Left cardiac atrium (tissue), 4 donors: ENCODE results near the gene SNRPD2. TPM values are rescaled to one million over a fixed set of nuclear protein-coding genes. Genes with fewer than 3 reads are reported as not detected.
"Not testable (repeated sequence)": the region's sequence is repeated elsewhere in the genome, so short reads cannot be mapped to it uniquely, and the experiment has no call there.

Experiments used
- ATAC-seq, 2 donors: fragments of 200-7000 bp; cut with Tn5 transposase; one replicate each; pipeline ENCODE4 v1.9.1; 2020; ENCODE audit warnings: mild to moderate bottlenecking in 2 of 2, moderate library complexity in 2 of 2
- DNase-seq: peaks from one replicate; pipeline ENCODE4 v3.0.0-alpha.2; 2020
- intact Hi-C, 2 donors: fragments of 100-400 bp; cut with DNase I; formaldehyde crosslinking; loops; one replicate each; pipeline versions ENCODE4 v1.14.1 to v1.15.1; 2022 to 2023
- long read RNA-seq: library from polyadenylated mRNA; unstranded; transcript quantifications from one replicate; pipeline ENCODE4 v2.0.0, GENCODE V29; 2021
- total RNA-seq, 2 donors: library from RNA; stranded (reverse); fragmentation: NEBNext Ultra II Directional; extraction: Animal tissue kit (Norgen Biotek cat#: 25700); gene quantifications; one replicate each; pipeline ENCODE4 v1.2.1, GENCODE V29; 2021
- donor health status: DM: no; HTN: yes; CAD: no.
- donor health status: DM: no; HTN: yes; CAD: no; lungs with severe emphysema.
- donor health status: DM: yes; HTN: yes; CAD: no.
- donor health status: Dilated cardiomyopathy.

SNRPD2 gene
- total RNA-seq = 100 to 1,000 TPM; 251 to 270 TPM
- long read RNA-seq, transcript SNRPD2-201 (3 exons, 901 nt) = major isoform, 9 of 11 reads
- long read RNA-seq, partial matches to known transcripts = 0 of 11 reads
- long read RNA-seq, other reads (novel, unspliced or antisense) = 2 of 11 reads

- peak; percentile 94 for DNase-seq
- intact Hi-C loops = no loop called here
- peak; percentile 84 to 88 for ATAC-seq
Observed at GRCh38 chr19:45691516-45692186, at the start of gene SNRPD2. TSS of gene SNRPD2 (minus strand) at chr19:45691953. CDS start at chr19:45691888, 65 bp downstream.

DNA sequence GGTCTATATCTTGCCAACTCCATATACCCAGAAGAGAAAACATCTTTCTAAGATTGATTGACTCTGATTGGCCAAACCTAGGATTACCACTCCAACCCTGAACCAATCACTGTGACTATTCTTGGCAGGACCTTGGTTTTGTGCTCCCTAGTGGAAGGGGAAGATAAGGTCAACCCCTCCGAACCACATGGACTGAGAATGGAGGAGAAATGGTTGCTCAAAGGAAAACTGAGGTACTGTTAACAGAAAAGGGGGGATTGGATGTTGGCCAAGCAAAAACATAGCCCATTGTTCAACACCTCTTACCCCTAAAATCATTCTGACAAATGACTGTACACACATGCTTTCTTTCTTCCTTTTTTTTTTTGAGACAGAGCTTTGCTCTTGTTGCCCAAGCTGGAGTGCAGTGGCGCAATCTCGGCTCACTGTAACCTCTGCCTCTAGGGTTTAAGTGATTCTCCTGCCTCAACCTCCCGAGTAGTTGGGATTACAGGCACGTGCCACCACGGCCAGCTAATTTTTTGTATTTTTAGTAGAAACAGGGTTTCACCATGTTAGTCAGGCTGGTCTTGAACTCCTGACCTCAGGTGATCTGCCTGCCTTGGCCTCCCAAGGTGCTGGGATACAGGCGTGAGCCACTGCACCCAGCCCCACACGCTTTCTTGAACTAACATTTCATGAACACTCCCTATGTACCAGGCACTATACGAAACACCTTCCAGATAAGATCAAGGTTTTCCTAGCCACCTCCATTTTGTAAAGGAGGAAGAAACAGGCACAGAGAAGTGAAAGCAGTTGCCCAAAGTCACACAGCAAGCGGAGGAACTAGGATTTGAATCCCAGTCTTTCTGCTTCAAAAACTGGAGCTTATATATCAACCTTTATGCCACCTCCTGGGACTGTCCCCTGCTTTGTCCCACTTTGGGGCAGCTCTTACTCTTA lies 48.0 kb upstream of the SNRPD2 start:
- ATAC-seq (no peak), DNase-seq (no peak)
- intact Hi-C loops = no loop called here

DNA sequence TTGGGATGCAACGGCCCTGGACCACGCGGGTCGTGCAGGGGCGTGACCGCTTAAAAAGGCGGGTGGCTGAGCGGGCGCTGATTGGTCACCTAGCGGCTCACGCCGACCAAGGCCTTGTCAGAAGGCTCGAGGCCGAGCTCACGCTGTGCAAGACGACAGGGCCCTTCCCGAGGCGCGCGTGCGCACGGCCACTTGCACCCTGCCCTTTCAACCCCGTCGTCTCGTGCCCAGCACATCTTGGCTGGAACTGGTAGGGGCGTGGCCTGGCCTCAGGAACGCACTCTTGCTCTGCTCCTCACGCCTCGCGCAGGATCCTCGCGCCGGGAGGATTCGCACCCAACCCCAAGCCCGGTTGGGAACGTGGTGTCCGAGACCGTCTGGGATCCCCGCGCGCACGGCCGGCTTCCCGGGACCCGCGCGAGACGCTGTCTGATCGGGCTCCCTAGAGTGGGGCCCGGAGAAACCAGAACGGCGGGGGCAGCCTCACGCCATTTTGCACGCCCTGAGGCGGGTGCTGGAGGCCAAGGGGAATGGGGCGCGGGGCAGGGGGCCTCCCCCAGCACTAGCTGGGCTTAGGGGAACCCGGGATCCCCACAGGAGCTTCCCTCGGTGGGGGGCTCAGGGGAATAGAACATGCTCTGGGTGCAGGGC lies 41.5 kb upstream of the SNRPD2 start, which contains the start of gene MEIOSIN:
TSS of gene MEIOSIN (plus strand) at position 280 of the 651 bp plus-strand sequence. CDS start 1,938 bp downstream, outside the sequence.
- no peak for ATAC-seq
- no peak for DNase-seq
- intact Hi-C loops = no loop called here

- DNase-seq = peak; percentile 97
- intact Hi-C loops = no loop called here
- peak; percentile 99 for ATAC-seq
Observed at GRCh38 chr19:45730368-45731288, 38.9 kb upstream of the SNRPD2 start, which contains the start of gene FBXO46. TSS of gene FBXO46 (minus strand) at chr19:45730896. CDS start at chr19:45713495, 17,401 bp downstream.

DNA sequence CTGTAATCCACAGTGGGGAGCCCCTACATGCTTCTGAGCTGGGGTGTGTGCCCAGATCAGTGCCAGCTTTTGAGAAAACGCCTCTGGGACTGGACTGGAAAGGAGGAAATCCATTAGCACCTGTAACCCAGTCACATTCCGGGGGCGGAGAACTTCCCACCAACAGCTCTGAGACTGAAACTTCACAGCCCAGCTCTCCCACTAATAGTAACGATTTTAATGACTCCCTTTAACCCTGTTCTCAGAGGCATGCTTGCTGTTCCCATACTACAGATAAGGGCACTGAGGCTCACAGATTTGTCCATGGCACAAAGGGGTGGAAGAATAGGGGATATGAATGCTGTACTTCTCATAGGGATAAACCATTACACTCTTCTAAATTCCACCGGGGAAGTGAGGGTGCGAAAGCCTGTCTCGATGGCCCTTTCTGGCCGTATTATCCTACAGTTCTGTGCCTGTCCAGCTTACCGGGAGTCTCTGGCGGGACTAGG lies 38.1 kb upstream of the SNRPD2 start:
- DNase-seq (no peak), ATAC-seq (no peak)
- intact Hi-C loops = no loop called here

- DNase-seq, ATAC-seq, intact Hi-C loops: not testable (repeated sequence)
Observed at GRCh38 chr19:45728683-45729082, 36.9 kb upstream of the SNRPD2 start.

- ATAC-seq, intact Hi-C loops, DNase-seq: not testable (repeated sequence)
Observed at GRCh38 chr19:45720065-45720464, 28.3 kb upstream of the SNRPD2 start.

DNA sequence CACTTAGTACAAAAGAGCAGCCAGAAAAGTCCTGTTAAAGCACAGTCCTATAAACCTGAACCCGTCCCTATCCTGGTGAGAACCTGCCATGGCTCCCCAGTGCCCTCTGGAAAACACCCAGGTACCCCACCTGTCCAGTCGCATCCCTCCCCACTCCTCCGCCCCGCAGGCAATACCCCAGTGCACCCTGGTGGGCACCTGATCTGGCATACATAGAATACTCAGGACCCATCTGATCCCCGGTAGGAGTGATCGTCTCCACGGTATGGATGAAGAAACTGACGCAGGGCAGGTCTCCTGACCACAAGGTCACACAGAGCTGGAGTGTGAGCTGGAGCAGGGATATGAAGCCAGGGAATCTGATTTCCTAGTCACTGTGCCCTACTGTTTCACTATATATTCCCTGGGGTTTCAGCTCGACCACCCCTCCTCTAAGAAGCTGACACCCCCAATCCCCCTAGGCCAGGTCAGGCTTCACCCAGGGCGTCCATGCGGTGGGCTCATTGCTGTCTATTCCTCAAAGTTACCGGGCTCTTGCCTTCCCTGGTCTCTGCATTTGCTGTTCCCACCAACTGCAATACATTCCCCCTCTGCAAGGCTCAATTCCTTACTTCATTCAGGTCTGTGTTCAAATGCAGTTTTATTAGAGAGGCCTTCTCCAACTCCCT lies 26.4 kb upstream of the SNRPD2 start:
- DNase-seq = peak; percentile 44
- intact Hi-C loops = loop anchor here (5.0 kb wide), 1 partner anchor 49 kb away; the partner anchor contains the start of gene SIX5 (in 2 of the 2)
- ATAC-seq = peak in 1 of 2 donors; percentile 0

DNA sequence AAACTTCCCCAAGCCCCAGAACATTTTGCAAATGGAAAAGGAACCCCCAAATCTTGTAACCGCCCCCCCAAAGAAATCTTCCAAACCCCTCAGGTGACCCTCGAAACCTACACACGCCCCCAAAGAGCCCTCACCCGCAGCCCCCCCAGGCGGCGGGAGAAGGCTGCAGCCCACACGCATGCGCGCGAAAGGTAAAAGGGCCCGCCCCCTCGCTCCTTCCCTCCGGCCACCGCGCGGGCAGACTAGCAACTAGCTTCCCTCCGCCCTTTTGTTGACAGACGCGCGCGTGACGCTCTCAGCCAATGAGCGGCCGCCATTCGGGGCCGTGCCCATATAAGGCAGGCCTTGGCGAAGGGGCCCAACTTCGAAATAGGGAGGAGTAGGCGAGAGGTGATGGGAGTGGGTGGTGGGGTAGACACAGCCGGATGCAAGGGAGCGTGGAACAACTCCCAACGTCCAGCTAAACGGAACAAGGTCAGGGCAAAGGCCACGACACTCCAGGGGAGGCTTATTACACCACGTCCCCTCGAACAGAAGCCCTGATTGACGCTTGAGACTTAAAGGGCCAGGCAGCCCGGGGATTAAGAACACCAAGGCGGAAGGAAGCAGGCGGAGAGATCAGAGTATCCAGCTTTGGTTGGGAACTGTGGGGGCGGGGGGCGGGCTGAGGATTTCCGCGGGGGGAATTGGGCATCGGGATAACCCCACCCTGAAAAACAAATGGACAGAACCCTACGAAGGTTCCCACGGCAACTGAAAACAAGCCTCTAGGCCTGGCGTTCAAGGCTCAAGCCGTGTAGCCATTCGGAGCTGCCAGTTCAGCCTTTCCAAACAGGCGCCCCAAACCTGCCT lies 25.6 kb upstream of the SNRPD2 start:
- peak; percentile 99 for DNase-seq
- intact Hi-C loops = loop anchor here (5.0 kb wide), 1 partner anchor 50 kb away; the partner anchor contains the start of gene SIX5 (in 2 of the 2)
- ATAC-seq = peak; percentile 98

GRCh38 chr19:45716359-45717130 lies 24.8 kb upstream of the SNRPD2 start:
- ATAC-seq = peak in 1 of 2 donors; percentile 1
- DNase-seq = no peak
- intact Hi-C loops = loop anchor here (5.0 kb wide), 1 partner anchor 51 kb away; the partner anchor contains the start of gene SIX5 (in 2 of the 2)

GRCh38 chr19:45715139-45715538 lies 23.4 kb upstream of the SNRPD2 start:
- ATAC-seq (no peak), DNase-seq (no peak)
- intact Hi-C loops = loop anchor here (5.0 kb wide), 1 partner anchor 52 kb away; the partner anchor contains the start of gene SIX5 (in 2 of the 2)

DNA sequence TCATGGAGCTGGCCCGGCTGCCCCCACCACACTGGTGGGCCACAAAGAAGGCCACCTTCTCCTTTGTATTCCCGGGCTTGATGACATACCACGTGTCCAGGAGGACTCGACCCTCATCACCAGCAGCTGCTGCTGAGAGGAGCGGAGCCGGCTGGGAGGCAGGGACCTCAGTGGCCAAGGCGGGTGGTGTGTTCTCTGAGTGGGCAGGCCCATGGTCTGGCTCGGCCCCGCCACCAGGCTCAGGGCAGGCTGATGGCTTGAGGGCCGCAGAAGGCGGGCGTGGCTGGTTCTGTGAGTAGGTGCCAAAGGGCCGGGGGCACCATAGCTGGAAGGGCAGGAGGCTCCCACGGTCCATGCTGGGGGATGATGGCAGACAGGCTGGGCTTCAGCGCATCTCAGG lies 21.4 kb upstream of the SNRPD2 start:
- intact Hi-C loops = no loop called here
- ATAC-seq = no peak
- DNase-seq = no peak

GRCh38 chr19:45712699-45713067 lies 20.9 kb upstream of the SNRPD2 start:
- DNase-seq (no peak), ATAC-seq (no peak)
- intact Hi-C loops = no loop called here

DNA sequence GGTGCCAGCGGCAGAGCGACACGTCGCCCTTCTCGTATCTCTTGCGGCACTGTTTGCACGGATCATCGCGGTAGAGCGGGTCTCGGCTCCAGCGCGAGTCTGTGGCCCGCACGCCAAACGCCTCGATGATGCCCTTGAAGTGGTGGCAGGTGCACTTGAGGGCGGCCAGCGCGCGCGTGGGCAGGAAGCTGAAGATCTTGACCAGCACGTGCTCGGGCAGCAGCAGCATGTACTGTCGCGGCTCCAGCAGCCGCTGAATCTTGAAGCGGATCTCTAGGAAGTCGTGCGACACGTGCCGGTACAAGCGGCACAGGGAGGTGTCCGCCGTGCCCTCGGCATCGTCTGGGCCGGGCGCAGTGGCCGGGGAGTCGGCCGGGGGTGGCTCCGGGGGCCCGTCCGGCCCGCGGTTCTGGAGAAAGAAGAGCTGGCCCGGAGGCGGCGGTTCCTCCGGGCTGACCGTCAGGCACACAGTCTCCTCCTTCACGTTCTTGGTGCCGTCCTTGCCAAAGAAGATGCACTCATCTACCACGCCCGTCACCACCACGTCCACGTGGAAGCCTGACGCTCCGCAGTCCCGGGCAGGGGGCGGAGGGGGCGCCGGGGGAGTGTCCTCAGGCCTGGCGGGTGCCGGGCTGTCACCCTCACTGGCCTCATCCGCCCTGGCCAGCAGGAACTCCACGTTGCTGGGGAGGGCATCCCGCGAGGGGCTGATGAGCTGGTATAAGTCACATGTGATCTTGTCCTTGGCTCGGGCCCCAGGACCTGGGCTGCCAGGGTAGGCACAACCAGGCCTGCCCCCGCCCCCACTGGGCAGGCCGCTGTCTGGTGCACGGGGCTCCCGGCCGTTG lies 20.3 kb upstream of the SNRPD2 start:
- ATAC-seq = peak; percentile 24 to 32
- intact Hi-C loops = no loop called here
- DNase-seq = peak; percentile 58
